GM12878 (cell line): ENCODE measurements around the gene DZIP1L. TPM values are rescaled to one million over a fixed set of nuclear protein-coding genes. Genes with fewer than 3 reads are reported as not detected.

ENCODE experiments used
- ATAC-seq: fragments of 200-7000 bp; cut with Tn5 transposase; 3 replicates; pipeline ENCODE4 v1.9.1; 2020; ENCODE audit warnings: mild to moderate bottlenecking, moderate library complexity
- BruUV-seq: library from RNA; stranded (reverse); fragments of 400-500 nt; replicated peaks from 2 replicates; lab custom pipeline; 2021; lab: Mats Ljungman, UMichigan
- CTCF ChIA-PET: fragments of 300-600 bp; sonication (Branson Sonifier 250); formaldehyde crosslinking; extraction: SDS; loops from one replicate; lab custom pipeline; 2021; ENCODE audit warnings: inconsistent platforms; lab: Yijun Ruan, JAX
- POLR2A ChIA-PET: fragments of 350-600 bp; formaldehyde crosslinking; extraction: SDS; loops from one replicate; lab custom pipeline; 2021; ENCODE audit warnings: inconsistent platforms; lab: Charles Lee
- RAD21 ChIA-PET: fragments of 300-600 bp; sonication (Branson Sonifier 250); formaldehyde crosslinking; loops from one replicate; lab custom pipeline; 2023; ENCODE audit warnings: antibody characterized with exemption; ENCODE audit not compliant: unreplicated experiment; lab: Charles Lee
- SMC1A ChIA-PET: fragments of 300-600 bp; sonication (Branson Sonifier 250); formaldehyde crosslinking; loops from one replicate; lab custom pipeline; 2023; ENCODE audit not compliant: unreplicated experiment, uncharacterized antibody; lab: Charles Lee
- DNase-seq: peaks from one replicate; pipeline ENCODE4 v3.0.0-alpha.2; 2011; ENCODE audit warnings: low read depth, low spot score
- FAIRE-seq: peaks from 3 replicates; lab custom pipeline; 2011; peaks lifted over from hg19 to GRCh38; lab: Jason Lieb, UNC
- H2AFZ ChIP-seq: 2 replicates; pipeline ENCODE4 v1.6.0; 2011; ENCODE audit warnings: low read depth, low read length, control low read depth; ENCODE audit not compliant: control insufficient read depth
- H3K27ac ChIP-seq: 2 replicates; pipeline ENCODE4 v1.5.1; 2011; ENCODE audit warnings: control low read depth; ENCODE audit not compliant: control insufficient read depth, insufficient read depth
- H3K27me3 ChIP-seq, 2 experiments: replicated peaks in 1 of 2; 2 replicates each; pipeline versions ENCODE4 v1.6.0 to v1.6.1; 2011; ENCODE audit warnings: low read length in 1 of 2; ENCODE audit not compliant: control insufficient read depth in 2 of 2, insufficient read depth in 2 of 2
- H3K36me3 ChIP-seq, 2 experiments: 2 replicates each; pipeline ENCODE4 v1.5.1; 2011; ENCODE audit warnings: low read length in 1 of 2; ENCODE audit not compliant: control insufficient read depth in 2 of 2, insufficient read depth in 2 of 2
- H3K4me1 ChIP-seq: 2 replicates; pipeline ENCODE4 v1.6.1; 2011; ENCODE audit warnings: mild to moderate bottlenecking, low read length, moderate library complexity, mixed read lengths; ENCODE audit not compliant: control insufficient read depth, insufficient read depth
- H3K4me2 ChIP-seq: 2 replicates; pipeline ENCODE4 v1.6.0; 2011; ENCODE audit warnings: control low read depth; ENCODE audit not compliant: control insufficient read depth, insufficient read depth
- H3K4me3 ChIP-seq: fragments of 200-600 bp; sonication (generic); 2 replicates; pipeline ENCODE4 v1.5.1; 2016
- H3K79me2 ChIP-seq: 2 replicates; pipeline ENCODE4 v1.6.0; 2011; ENCODE audit warnings: low read length; ENCODE audit not compliant: control insufficient read depth, insufficient read depth
- H3K9ac ChIP-seq: 2 replicates; pipeline ENCODE4 v1.8.0; 2011; ENCODE audit warnings: low read length, control low read depth, mixed read lengths; ENCODE audit not compliant: control insufficient read depth, insufficient read depth
- H3K9me3 ChIP-seq: replicated peaks from 3 replicates; pipeline ENCODE4 v1.5.1; 2011; ENCODE audit warnings: mild to moderate bottlenecking, low read length; ENCODE audit not compliant: control insufficient read depth, insufficient read depth
- H4K20me1 ChIP-seq: 2 replicates; pipeline ENCODE4 v1.6.0; 2011; ENCODE audit not compliant: control insufficient read depth, insufficient read depth
- E4F1 ChIP-seq: fragments of 450-650 bp; IDR thresholded peaks from 2 replicates; pipeline ENCODE4 v1.6.1; 2018; ENCODE audit warnings: borderline replicate concordance, mild to moderate bottlenecking; ENCODE audit not compliant: partially characterized antibody
- NR2C2 ChIP-seq: IDR thresholded peaks from 2 replicates; pipeline ENCODE4 v1.6.1; 2011; ENCODE audit warnings: borderline replicate concordance, low read depth; ENCODE audit not compliant: control insufficient read depth, insufficient read length
- PRDM15 ChIP-seq: fragments of 450-650 bp; formaldehyde crosslinking; IDR thresholded peaks from 2 replicates; pipeline ENCODE4 v1.4.0; 2020; ENCODE audit warnings: mild to moderate bottlenecking, moderate library complexity
- WGBS: methylation state at CpG from one replicate; pipeline ENCODE4 v1.1.6; 2016; ENCODE audit warnings: low lambda C conversion rate; ENCODE audit not compliant: insufficient replicate concordance, insufficient coverage; ENCODE audit errors: missing lambda C conversion rate; 5-methylcytosine and 5-hydroxymethylcytosine counted together
- in situ Hi-C: fragments of 300-500 bp; cut with MboI; formaldehyde crosslinking; loops from 9 replicates; pipeline ENCODE4 v1.14.3; 2018; ENCODE audit warnings: mixed read lengths
- intact Hi-C: fragments of 100-400 bp; cut with micrococcal nuclease; formaldehyde crosslinking; loops from one replicate; pipeline ENCODE4 v1.14.2; 2022; ENCODE audit not compliant: unreplicated experiment
- polyA plus RNA-seq, 11 experiments: library from polyadenylated mRNA; depleted of rRNA in 4 of 11; unstranded in 6 of 11; stranded (reverse) in 5 of 11; fragments of >200 nt; fragmentation: Nextera tagmentation in 4 of 11; fragmentation: Illumina TruSeq in 1 of 11; extraction: Ambion mirVana in 4 of 11; extraction: Trizol in 1 of 11; gene quantifications; 1 replicate in 1 of 11; 2 replicates in 10 of 11; pipeline versions ENCODE4 v1.2.1 to v1.2.3, GENCODE V29; 2011 to 2016; ENCODE audit warnings: inconsistent platforms in 2 of 11, missing spikeins in 2 of 11, low read depth in 1 of 11
- total RNA-seq, 4 experiments: library from RNA; depleted of rRNA in 3 of 4; stranded (reverse); fragments of >200 nt in 3 of 4; fragmentation: Illumina TruSeq in 1 of 4; extraction: Trizol in 1 of 4; gene quantifications; 2 replicates each; pipeline versions ENCODE4 v1.2.1 to v1.2.3, GENCODE V29; 2013 to 2021
- TF ChIP-seq, protein P1 (sequence below): IDR thresholded peaks from 2 replicates; pipeline ENCODE4 v1.6.1; 2012; ENCODE audit warnings: improper control_type of control experiment, low read depth, low read length; ENCODE audit not compliant: insufficient replicate concordance

Gene DZIP1L
- total and polyA plus RNA-seq, 10 of the 15 experiments (the other 5 are each of a cell fraction or from before 2014, with no cell fraction given), result not detected

- no peaks in the 10 kb centered on the region; a peak in 1 of 4 replicates for H3K27me3 ChIP-seq
- no peaks in the 10 kb centered on the region for H3K4me1 ChIP-seq
- DNase-seq (no peak), ATAC-seq (no peak), FAIRE-seq (no peak)
- H3K9ac ChIP-seq, result no peak overlapping the region
- no peak overlapping the region for H3K27ac ChIP-seq
- no peaks in the 10 kb centered on the region for H3K9me3 ChIP-seq
- in situ Hi-C loops, result no loop called here
- RAD21 ChIA-PET, result no interaction called here
- BruUV-seq, result no TSS peak
- H3K4me2 ChIP-seq, result no peak overlapping the region
- 100% methylated on average over 1 of the region's 1 CpG for WGBS
- intact Hi-C loops, result no loop called here
- no peak overlapping the region for H3K4me3 ChIP-seq
- SMC1A ChIA-PET, result no interaction called here
- no peaks in the 10 kb centered on the region for H4K20me1 ChIP-seq
- no peak overlapping the region for H2AFZ ChIP-seq
- CTCF ChIA-PET, result no interaction called here
- POLR2A ChIA-PET, result no interaction called here
- H3K79me2 ChIP-seq, result no peaks in the 10 kb centered on the region
- TF ChIP-seq NR2C2 (no peak), E4F1 (no peak), PRDM15 (CRISPR knock-in tag) (no peak)
- TF ChIP-seq, protein P1, sequence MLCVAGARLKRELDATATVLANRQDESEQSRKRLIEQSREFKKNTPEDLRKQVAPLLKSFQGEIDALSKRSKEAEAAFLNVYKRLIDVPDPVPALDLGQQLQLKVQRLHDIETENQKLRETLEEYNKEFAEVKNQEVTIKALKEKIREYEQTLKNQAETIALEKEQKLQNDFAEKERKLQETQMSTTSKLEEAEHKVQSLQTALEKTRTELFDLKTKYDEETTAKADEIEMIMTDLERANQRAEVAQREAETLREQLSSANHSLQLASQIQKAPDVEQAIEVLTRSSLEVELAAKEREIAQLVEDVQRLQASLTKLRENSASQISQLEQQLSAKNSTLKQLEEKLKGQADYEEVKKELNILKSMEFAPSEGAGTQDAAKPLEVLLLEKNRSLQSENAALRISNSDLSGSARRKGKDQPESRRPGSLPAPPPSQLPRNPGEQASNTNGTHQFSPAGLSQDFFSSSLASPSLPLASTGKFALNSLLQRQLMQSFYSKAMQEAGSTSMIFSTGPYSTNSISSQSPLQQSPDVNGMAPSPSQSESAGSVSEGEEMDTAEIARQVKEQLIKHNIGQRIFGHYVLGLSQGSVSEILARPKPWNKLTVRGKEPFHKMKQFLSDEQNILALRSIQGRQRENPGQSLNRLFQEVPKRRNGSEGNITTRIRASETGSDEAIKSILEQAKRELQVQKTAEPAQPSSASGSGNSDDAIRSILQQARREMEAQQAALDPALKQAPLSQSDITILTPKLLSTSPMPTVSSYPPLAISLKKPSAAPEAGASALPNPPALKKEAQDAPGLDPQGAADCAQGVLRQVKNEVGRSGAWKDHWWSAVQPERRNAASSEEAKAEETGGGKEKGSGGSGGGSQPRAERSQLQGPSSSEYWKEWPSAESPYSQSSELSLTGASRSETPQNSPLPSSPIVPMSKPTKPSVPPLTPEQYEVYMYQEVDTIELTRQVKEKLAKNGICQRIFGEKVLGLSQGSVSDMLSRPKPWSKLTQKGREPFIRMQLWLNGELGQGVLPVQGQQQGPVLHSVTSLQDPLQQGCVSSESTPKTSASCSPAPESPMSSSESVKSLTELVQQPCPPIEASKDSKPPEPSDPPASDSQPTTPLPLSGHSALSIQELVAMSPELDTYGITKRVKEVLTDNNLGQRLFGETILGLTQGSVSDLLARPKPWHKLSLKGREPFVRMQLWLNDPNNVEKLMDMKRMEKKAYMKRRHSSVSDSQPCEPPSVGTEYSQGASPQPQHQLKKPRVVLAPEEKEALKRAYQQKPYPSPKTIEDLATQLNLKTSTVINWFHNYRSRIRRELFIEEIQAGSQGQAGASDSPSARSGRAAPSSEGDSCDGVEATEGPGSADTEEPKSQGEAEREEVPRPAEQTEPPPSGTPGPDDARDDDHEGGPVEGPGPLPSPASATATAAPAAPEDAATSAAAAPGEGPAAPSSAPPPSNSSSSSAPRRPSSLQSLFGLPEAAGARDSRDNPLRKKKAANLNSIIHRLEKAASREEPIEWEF, result no peak
- H3K36me3 ChIP-seq, result no peaks in the 10 kb centered on the region
Measured at GRCh38 chr3:138105598-138105997, 9.8 kb downstream of the DZIP1L start.
